DOHH2 (cell line): ENCODE data around the gene C1orf232.

Experiments
- H3F3A ChIP-seq: fragments of 200-600 bp; sonication (generic), shearing (Covaris generic); 2 replicates; pipeline ENCODE4 v1.6.0; 2016; ENCODE audit warnings: antibody characterized with exemption, mild to moderate bottlenecking; ENCODE audit not compliant: control insufficient read depth, insufficient read depth
- H3K27ac ChIP-seq: fragments of 200-600 bp; sonication (generic); 2 replicates; pipeline ENCODE4 v1.5.1; 2014; ENCODE audit warnings: low read depth, mild to moderate bottlenecking, low read length, moderate library complexity
- H3K27me3 ChIP-seq: fragments of 200-600 bp; sonication (generic); 2 replicates; pipeline ENCODE4 v1.6.1; 2014; ENCODE audit warnings: mild to moderate bottlenecking, low read length, mixed read lengths; ENCODE audit not compliant: control insufficient read depth
- H3K36me3 ChIP-seq: fragments of 200-600 bp; sonication (generic); 2 replicates; pipeline ENCODE4 v1.6.1; 2014; ENCODE audit warnings: mild to moderate bottlenecking, low read length, moderate library complexity, mixed read lengths; ENCODE audit not compliant: control insufficient read depth
- H3K4me1 ChIP-seq: fragments of 200-600 bp; sonication (generic); 2 replicates; pipeline ENCODE4 v1.6.1; 2014; ENCODE audit warnings: mild to moderate bottlenecking, low read length, mixed read lengths; ENCODE audit not compliant: control insufficient read depth
- H3K4me2 ChIP-seq: fragments of 200-600 bp; sonication (generic); 2 replicates; pipeline ENCODE4 v1.6.0; 2014; ENCODE audit warnings: mild to moderate bottlenecking, low read length, moderate library complexity
- H3K4me3 ChIP-seq: fragments of 200-600 bp; sonication (generic); 2 replicates; pipeline ENCODE4 v1.5.1; 2014; ENCODE audit warnings: mild to moderate bottlenecking, low read length, mixed read lengths
- H3K79me2 ChIP-seq: fragments of 200-600 bp; sonication (generic); 2 replicates; pipeline ENCODE4 v1.6.1; 2014; ENCODE audit warnings: mild to moderate bottlenecking, low read length, mixed read lengths; ENCODE audit not compliant: control insufficient read depth
- H3K9me2 ChIP-seq: fragments of 200-600 bp; sonication (generic); replicated peaks from 2 replicates; pipeline ENCODE4 v1.6.1; 2014; ENCODE audit warnings: mild to moderate bottlenecking, low read length, mixed read lengths; ENCODE audit not compliant: control insufficient read depth
- H3K9me3 ChIP-seq: fragments of 200-600 bp; sonication (generic); 2 replicates; pipeline ENCODE4 v1.6.1; 2014; ENCODE audit warnings: antibody characterized with exemption, low read length, mixed read lengths; ENCODE audit not compliant: control insufficient read depth, insufficient read depth
- H4K20me1 ChIP-seq: fragments of 200-600 bp; sonication (generic); 2 replicates; pipeline ENCODE4 v1.6.0; 2014; ENCODE audit warnings: low read depth, mild to moderate bottlenecking, antibody characterized with exemption, low read length, moderate library complexity; ENCODE audit not compliant: control insufficient read depth, insufficient read depth
- EZH2phosphoT487 ChIP-seq: fragments of 200-600 bp; sonication (generic); IDR thresholded peaks from 2 replicates; pipeline ENCODE4 v1.6.1; 2017; ENCODE audit warnings: borderline replicate concordance, mild to moderate bottlenecking, antibody characterized with exemption, low read length, moderate library complexity, mixed read lengths
- TF ChIP-seq, protein P1 (sequence below): fragments of 200-600 bp; sonication (generic); IDR thresholded peaks from one replicate; pipeline ENCODE4 v1.5.1; 2014; ENCODE audit warnings: antibody characterized with exemption, mild to moderate bottlenecking, low read depth, low read length; ENCODE audit not compliant: poor library complexity, severe bottlenecking

The C1orf232 gene

GRCh38 chr1:26191739-26192138 lies 23.0 kb upstream of the C1orf232 start:
- Histone ChIP-seq H3K4me3 (no peak overlapping the region), H3K9me3 (no peaks in the 10 kb centered on the region), H3K9me2 (no peaks in the 10 kb centered on the region), H3K4me2 (no peak overlapping the region), H3F3A (no peaks in the 10 kb centered on the region), H3K27ac (no peak overlapping the region), H3K36me3 (no peaks in the 10 kb centered on the region), H3K79me2 (no peaks in the 10 kb centered on the region), H3K27me3 (peaks cover 6% of the 10 kb centered on the region; the same call in 1 of the 2 replicates), H3K4me1 (no peaks in the 10 kb centered on the region), H4K20me1 (no peaks in the 10 kb centered on the region)
- TF ChIP-seq, protein P1, sequence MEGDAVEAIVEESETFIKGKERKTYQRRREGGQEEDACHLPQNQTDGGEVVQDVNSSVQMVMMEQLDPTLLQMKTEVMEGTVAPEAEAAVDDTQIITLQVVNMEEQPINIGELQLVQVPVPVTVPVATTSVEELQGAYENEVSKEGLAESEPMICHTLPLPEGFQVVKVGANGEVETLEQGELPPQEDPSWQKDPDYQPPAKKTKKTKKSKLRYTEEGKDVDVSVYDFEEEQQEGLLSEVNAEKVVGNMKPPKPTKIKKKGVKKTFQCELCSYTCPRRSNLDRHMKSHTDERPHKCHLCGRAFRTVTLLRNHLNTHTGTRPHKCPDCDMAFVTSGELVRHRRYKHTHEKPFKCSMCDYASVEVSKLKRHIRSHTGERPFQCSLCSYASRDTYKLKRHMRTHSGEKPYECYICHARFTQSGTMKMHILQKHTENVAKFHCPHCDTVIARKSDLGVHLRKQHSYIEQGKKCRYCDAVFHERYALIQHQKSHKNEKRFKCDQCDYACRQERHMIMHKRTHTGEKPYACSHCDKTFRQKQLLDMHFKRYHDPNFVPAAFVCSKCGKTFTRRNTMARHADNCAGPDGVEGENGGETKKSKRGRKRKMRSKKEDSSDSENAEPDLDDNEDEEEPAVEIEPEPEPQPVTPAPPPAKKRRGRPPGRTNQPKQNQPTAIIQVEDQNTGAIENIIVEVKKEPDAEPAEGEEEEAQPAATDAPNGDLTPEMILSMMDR, result no peak
- no peak for TF ChIP-seq EZH2phosphoT487

GRCh38 chr1:26190373-26190987 lies 21.7 kb upstream of the C1orf232 start, which contains the start of gene CATSPER4:
Gene CATSPER4 (plus strand): TSS chr1:26190602. CDS start chr1:26190628, 26 bp downstream.
- Histone ChIP-seq H3K9me3 (no peaks in the 10 kb centered on the region), H3K4me3 (no peak within 1 kb of the TSS), H3K36me3 (no peaks in the 10 kb centered on the region), H3K4me2 (no peak within 1 kb of the TSS), H3K9me2 (no peaks in the 10 kb centered on the region), H3K4me1 (no peaks in the 10 kb centered on the region), H3F3A (no peaks in the 10 kb centered on the region), H3K79me2 (no peaks in the 10 kb centered on the region), H3K27ac (no peak within 1 kb of the TSS), H3K27me3 (peaks cover 6% of the 10 kb centered on the region; the same call in 1 of the 2 replicates), H4K20me1 (no peaks in the 10 kb centered on the region)
- no peak for TF ChIP-seq EZH2phosphoT487
- TF ChIP-seq, protein P1, result peak; percentile 35

- Histone ChIP-seq H3K27ac (no peak overlapping the region), H3K27me3 (peaks cover 6% of the 10 kb centered on the region; the same call in 1 of the 2 replicates), H3K4me3 (no peak overlapping the region), H3F3A (no peaks in the 10 kb centered on the region), H3K79me2 (no peaks in the 10 kb centered on the region), H4K20me1 (no peaks in the 10 kb centered on the region), H3K4me2 (no peak overlapping the region), H3K4me1 (no peaks in the 10 kb centered on the region), H3K9me3 (no peaks in the 10 kb centered on the region), H3K36me3 (no peaks in the 10 kb centered on the region), H3K9me2 (no peaks in the 10 kb centered on the region)
- TF ChIP-seq, protein P1, result peak; percentile 34
- TF ChIP-seq EZH2phosphoT487, result no peak
Observed at GRCh38 chr1:26189751-26190275, 21.1 kb upstream of the C1orf232 start.
